Gastroesophageal sphincter (tissue), 4 donors: ENCODE results near the gene CHD6. TPM values are rescaled to one million over a fixed set of nuclear protein-coding genes. Genes with fewer than 3 reads are reported as not detected.

Experiments used
- ATAC-seq: fragments of 150-250 bp; one replicate; pipeline ENCODE4 v1.9.1; 2016; ENCODE audit warnings: mild to moderate bottlenecking, moderate library complexity
- H3K27ac ChIP-seq, 4 donors: fragments of 200-600 bp; sonication (generic) in 3 of 4; 1 replicate in 3 of 4; 2 replicates in 1 of 4; pipeline ENCODE4 v1.5.1; 2016 to 2019
- H3K27me3 ChIP-seq: fragments of 200-600 bp; sonication (generic); one replicate; pipeline ENCODE4 v1.5.1; 2019
- H3K36me3 ChIP-seq, 2 donors: fragments of 200-600 bp; sonication (generic); one replicate each; pipeline ENCODE4 v1.5.1; 2019; ENCODE audit warnings: control low read depth in 1 of 2
- H3K4me1 ChIP-seq, 3 donors: fragments of 200-600 bp; sonication (generic); 1 replicate in 2 of 3; 2 replicates in 1 of 3; pipeline ENCODE4 v1.5.1; 2016 to 2019; ENCODE audit warnings: control low read depth in 2 of 3
- H3K4me3 ChIP-seq, 2 donors: fragments of 200-600 bp; sonication (generic); one replicate each; pipeline ENCODE4 v1.5.1; 2019; ENCODE audit warnings: mild to moderate bottlenecking in 1 of 2, moderate library complexity in 1 of 2
- H3K9me3 ChIP-seq, 3 donors: fragments of 200-600 bp; sonication (generic); one replicate each; pipeline ENCODE4 v1.5.1; 2017 to 2019; ENCODE audit warnings: control low read depth in 2 of 3
- CTCF ChIP-seq, 4 experiments: fragments of 200-600 bp in 2 of 4; fragments of 450-650 bp in 2 of 4; sonication (generic) in 1 of 4; IDR thresholded peaks; one replicate each; pipeline ENCODE4 v1.5.1; 2017 to 2019; ENCODE audit warnings: antibody characterized with exemption in 4 of 4, mild to moderate bottlenecking in 2 of 4, moderate library complexity in 2 of 4
- EP300 ChIP-seq: sonication (generic); formaldehyde crosslinking; IDR thresholded peaks from one replicate; pipeline ENCODE4 v1.6.1; 2017; ENCODE audit warnings: antibody characterized with exemption, mild to moderate bottlenecking
- POLR2A ChIP-seq, 2 donors: fragments of 450-650 bp; IDR thresholded peaks; one replicate each; pipeline ENCODE4 v1.6.1; 2017; ENCODE audit warnings: antibody characterized with exemption in 2 of 2, mild to moderate bottlenecking in 2 of 2, moderate library complexity in 1 of 2
- POLR2AphosphoS5 ChIP-seq: sonication (generic); formaldehyde crosslinking; IDR thresholded peaks from one replicate; pipeline ENCODE4 v1.6.1; 2017; ENCODE audit warnings: antibody characterized with exemption
- WGBS, 2 donors: methylation state at CpG; one replicate each; pipeline ENCODE4 v1.1.5; 2018; ENCODE audit warnings: low coverage in 1 of 2; 5-methylcytosine and 5-hydroxymethylcytosine counted together
- total RNA-seq, 4 donors: library from RNA; depleted of rRNA; stranded (reverse); fragments of >200 nt; gene quantifications; one replicate each; pipeline ENCODE4 v1.1.0, GENCODE V29; 2016

CHD6 gene
- total RNA-seq, 4 donors from 2014 or later, result 37.4 to 58.3 (median 40.4) TPM

- peaks cover 0 to 47% (median 0%) of the 10 kb centered on the region in 3 donors for H3K4me1 ChIP-seq
- H3K27ac ChIP-seq, result peak overlapping the region in 3 of 4 donors; percentile 41 to 52 (median 49)
- TF ChIP-seq POLR2AphosphoS5, result peak; percentile 26
- no peak for TF ChIP-seq EP300
- TF ChIP-seq POLR2A (IDR thresholded peaks at IDR 0.05), result no peak
- peak in 3 of 4 experiments; percentile 46 to 59 (median 54) for TF ChIP-seq CTCF (IDR thresholded peaks at IDR 0.05)
- H3K27me3 ChIP-seq, result no peaks in the 10 kb centered on the region
- WGBS, 2 donors, result 3 to 13% methylated on average over 2 of the region's 2 CpGs
- H3K4me3 ChIP-seq, result no peak overlapping the region
- H3K36me3 ChIP-seq, result peaks cover 0 to 99% of the 10 kb centered on the region in 2 donors
- ATAC-seq, result peak; percentile 39
- H3K9me3 ChIP-seq, result no peaks in the 10 kb centered on the region
Observed at GRCh38 chr20:41411391-41411847, 206.8 kb downstream of the CHD6 start.

GRCh38 chr20:41408986-41409385 lies 209.2 kb downstream of the CHD6 start:
- peak overlapping the region in 2 of 4 donors; percentile 11 to 17 for H3K27ac ChIP-seq
- no peak for ATAC-seq
- TF ChIP-seq EP300 (no peak), POLR2A (IDR thresholded peaks at IDR 0.05) (no peak)
- WGBS, 2 donors, result 27 to 60% methylated on average over 2 to 3 of the region's 9 CpGs
- H3K4me3 ChIP-seq, result no peak overlapping the region
- peaks cover 0 to 99% of the 10 kb centered on the region in 2 donors for H3K36me3 ChIP-seq
- no peaks in the 10 kb centered on the region for H3K27me3 ChIP-seq
- H3K4me1 ChIP-seq, result peaks cover 0 to 53% (median 0%) of the 10 kb centered on the region in 3 donors
- H3K9me3 ChIP-seq, result no peaks in the 10 kb centered on the region

- Histone ChIP-seq H3K4me3 (no peak overlapping the region), H3K27ac (peak overlapping the region in 2 of 4 donors; percentile 11 to 17), H3K36me3 (peaks cover 0 to 99% of the 10 kb centered on the region in 2 donors), H3K27me3 (no peaks in the 10 kb centered on the region), H3K9me3 (no peaks in the 10 kb centered on the region), H3K4me1 (peaks cover 0 to 53% (median 0%) of the 10 kb centered on the region in 3 donors)
- no peak for TF ChIP-seq CTCF (IDR thresholded peaks at IDR 0.05)
- TF ChIP-seq EP300, result no peak
- TF ChIP-seq POLR2A (IDR thresholded peaks at IDR 0.05), result no peak
- no peak for TF ChIP-seq POLR2AphosphoS5
- no peak for ATAC-seq
- 45 to 62% methylated on average over 3 to 4 of the region's 5 CpGs for WGBS, 2 donors
Observed at GRCh38 chr20:41408156-41408794, 209.9 kb downstream of the CHD6 start.

GRCh38 chr20:41407607-41408006 lies 210.6 kb downstream of the CHD6 start:
- Histone ChIP-seq H3K27ac (no peak overlapping the region), H3K4me3 (no peak overlapping the region), H3K36me3 (peaks cover 0 to 96% of the 10 kb centered on the region in 2 donors), H3K9me3 (no peaks in the 10 kb centered on the region), H3K27me3 (no peaks in the 10 kb centered on the region), H3K4me1 (peaks cover 0 to 53% (median 0%) of the 10 kb centered on the region in 3 donors)
- no peak for ATAC-seq
- TF ChIP-seq EP300, result no peak
- no peak for TF ChIP-seq POLR2A (IDR thresholded peaks at IDR 0.05)
- no peak for TF ChIP-seq CTCF (IDR thresholded peaks at IDR 0.05)
- TF ChIP-seq POLR2AphosphoS5, result no peak
- WGBS, 2 donors, result 54 to 84% methylated on average over 6 to 7 of the region's 10 CpGs

GRCh38 chr20:41406896-41407444 lies 211.2 kb downstream of the CHD6 start:
- Histone ChIP-seq H3K4me1 (peaks cover 0 to 52% (median 0%) of the 10 kb centered on the region in 3 donors), H3K27ac (peak overlapping the region in 1 of 4 donors; percentile 13), H3K9me3 (no peaks in the 10 kb centered on the region), H3K4me3 (no peak overlapping the region), H3K27me3 (no peaks in the 10 kb centered on the region), H3K36me3 (peaks cover 0 to 92% of the 10 kb centered on the region in 2 donors)
- 57 to 100% methylated on average over 1 of the region's 7 CpGs for WGBS, 2 donors
- TF ChIP-seq CTCF (IDR thresholded peaks at IDR 0.05) (no peak), POLR2A (IDR thresholded peaks at IDR 0.05) (no peak), POLR2AphosphoS5 (no peak), EP300 (no peak)
- no peak for ATAC-seq
